Fibroblast of upper back skin (primary cell): ENCODE measurements around the gene GBX1.

Experiments
- DNase-seq: peaks from one replicate; pipeline ENCODE4 v3.0.0-alpha.2; 2013

Gene GBX1

DNA sequence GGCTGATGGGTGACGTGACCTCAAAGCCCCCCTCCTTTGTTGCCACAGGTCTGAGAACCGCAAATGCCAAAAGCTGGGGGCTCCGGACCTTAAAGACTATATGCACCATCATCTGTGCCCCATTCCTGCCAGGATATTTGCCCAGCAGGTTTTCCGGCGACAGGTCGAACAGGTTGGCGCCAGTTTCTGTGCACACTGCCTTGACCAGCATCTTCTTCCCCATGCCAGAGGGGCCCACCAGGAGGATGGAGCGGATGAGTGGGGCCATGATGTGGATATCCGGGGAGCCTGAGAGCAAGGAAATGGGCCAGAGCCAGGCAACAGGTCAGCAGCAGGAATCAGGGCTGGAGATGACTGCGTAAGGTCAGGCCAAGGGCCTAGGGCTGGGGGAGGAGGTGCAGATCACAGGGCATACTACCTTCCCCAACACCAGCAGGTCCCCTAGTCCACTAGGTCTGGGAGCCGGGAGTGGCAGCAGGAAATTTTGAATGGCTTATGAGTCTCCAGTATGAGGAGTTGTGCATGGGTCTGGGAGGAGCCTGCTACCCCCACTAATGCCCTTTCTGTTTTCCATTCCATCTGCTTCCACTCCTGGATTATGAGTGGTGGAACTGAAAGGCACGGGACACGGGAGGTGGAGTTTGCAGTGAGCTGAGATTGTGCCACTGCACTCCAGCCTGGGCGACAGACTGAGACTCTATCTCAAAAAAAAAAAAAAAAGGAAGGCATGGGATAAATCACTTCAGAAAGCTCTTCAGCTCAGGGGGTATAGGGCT, 25.9 kb upstream of the GBX1 start:
- no peak for DNase-seq

DNA sequence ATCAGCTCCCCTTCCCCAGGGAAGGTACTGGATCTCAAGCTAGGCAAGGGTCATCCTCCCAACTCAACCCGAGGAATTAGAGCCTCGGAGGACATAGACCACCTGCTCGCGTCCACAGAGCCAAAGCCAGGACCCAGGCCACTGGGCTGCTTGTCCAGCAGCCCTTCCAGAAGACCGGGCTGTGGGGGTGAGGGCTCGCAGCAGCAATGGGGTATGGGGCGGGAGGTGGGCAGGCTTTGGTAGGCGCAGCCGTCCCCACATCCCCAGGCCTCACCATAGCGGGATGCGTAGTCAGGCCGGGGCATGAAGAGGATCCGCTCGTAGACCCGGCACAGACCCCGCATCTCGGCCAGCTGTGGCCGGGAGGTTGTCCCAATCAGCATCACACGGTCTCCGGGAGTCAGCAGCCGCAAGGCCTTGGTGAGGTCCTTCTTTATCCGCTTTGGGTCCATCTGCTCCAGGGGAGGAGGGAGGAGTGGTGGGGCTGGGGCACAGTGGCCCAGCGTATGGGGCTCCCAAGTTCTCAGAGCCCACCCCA, 24.6 kb upstream of the GBX1 start:
- DNase-seq = no peak

DNA sequence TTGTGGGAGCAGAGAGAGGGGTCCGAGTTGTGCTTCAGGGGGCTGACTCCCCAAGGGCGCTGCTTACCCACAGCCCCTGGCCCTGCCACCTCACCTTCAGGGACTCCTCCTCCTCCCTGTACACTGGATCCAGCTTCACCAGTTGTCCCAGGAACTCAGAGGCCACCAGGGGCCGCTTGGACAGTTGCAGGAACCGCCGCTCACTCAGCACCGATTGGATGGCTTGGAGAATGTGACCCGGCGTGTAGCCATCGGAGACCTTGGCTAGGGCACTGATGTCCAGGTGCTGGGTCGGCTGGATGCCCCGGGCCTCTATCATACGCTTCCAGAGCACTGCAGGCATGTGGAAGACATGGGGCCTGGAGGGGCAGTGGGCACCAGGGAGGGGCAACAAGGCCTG, 24.1 kb upstream of the GBX1 start:
- DNase-seq = no peak

GRCh38 chr7:151189038-151189437, 21.5 kb upstream of the GBX1 start:
- DNase-seq = no peak

- no peak for DNase-seq
Measured at GRCh38 chr7:151188252-151188542, 20.7 kb upstream of the GBX1 start.

- DNase-seq = no peak
Measured at GRCh38 chr7:151187409-151188251, 20.1 kb upstream of the GBX1 start.

DNA sequence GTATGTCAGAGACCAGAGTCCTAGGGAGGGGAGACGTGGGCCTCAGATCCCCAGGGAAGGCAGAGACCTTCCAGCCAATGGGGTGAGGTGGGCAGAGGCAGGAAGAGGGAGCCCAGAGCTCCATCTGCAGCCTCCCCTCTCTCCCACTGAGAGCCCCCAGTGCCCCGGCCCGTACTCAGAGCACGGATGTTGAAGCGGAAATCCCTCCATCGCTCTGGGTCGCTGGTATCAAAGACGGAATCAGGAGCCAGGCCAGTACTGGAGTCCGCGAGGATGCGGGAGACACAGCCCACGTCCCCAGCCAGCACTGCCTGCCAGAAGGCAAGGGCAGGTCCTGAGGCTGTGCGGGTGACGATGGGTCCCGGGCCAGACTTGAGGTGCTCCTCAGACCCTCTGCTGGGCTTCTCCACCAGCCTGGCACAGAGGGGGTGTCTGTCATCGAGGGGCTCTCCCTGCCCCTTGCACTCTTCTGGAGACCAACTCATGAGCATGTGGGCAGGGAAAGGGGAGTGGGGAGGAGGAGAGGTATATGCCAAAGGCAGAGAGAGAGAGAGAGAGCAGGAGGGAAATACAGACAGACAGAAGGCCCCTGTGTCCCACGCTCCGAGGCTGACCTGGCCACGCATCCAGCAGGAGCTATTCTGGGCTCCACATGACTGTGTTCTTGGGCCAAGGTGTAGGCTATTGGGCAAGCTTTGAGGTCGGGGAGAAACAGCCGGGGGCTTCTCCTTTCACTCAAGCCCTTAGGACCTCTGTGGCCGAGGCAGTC, 19.3 kb upstream of the GBX1 start, which contains the start of gene ASB10:
TSS of gene ASB10 (minus strand) at position 611 of the 769 bp plus-strand sequence. CDS start at position 491, 120 bp downstream.
- no peak for DNase-seq

DNA sequence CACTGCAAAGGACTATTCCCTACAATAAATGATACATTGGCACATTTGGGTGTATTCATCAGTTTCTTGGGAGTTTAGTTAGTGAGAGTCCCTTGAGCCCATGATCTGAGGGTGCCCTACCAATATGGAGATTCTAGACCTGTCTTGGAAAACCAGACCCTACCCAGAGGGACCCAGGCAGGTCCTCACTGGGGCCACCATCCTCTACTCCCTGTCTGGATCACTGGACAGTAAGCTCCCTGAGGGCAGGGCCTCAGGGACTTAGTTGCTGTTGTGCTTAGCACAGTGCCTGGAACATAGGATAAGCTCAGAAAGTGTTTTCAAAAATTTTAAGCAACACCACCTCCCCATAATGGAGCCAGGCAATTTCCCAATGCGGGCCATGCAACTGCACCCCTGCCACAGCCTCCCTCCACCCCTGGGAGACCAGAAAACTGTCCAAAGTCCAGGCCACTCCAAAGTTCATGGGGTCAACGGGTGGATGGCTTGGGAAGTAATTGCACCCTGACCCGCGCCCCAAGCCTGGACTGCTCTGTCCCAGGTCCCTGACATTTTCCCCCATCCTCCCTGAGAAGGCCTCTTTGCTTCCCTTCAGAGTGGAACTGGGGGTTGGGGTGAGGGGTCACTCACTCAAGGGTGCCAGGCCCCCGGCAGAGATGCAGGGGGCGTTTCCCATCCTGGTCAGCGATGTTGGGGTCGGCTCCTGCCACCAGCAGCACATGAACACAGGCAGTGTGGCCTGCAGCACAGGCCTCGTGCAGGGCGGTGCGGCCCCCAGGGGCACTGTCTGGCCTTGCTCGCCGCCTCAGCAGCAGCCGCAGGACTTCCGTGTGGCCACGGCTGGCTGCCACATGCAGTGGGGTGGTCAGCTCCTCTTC, 18.5 kb upstream of the GBX1 start:
- no peak for DNase-seq

DNA sequence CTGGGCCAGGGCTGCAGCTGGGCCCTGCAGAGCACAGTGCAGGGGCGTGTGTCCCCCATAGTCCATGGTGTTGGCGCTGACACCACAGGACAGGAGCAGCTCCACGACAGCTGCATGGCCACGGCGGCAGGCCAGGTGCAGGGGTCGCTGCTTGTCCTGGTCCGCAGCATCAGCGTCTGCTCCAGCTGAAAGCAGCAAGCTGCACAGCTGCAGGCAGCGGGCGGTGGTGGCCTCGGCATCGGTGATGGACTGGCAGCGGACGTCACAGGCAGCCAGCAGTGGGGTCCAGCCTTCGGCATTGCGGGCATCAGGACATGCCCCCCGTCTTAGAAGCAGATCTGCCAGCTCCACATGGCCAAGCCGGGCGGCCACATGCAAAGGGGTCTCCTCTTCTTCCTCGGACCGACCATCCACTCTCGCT, 13.5 kb upstream of the GBX1 start:
- no peak for DNase-seq

- no peak for DNase-seq
Measured at GRCh38 chr7:151179946-151180345, 12.5 kb upstream of the GBX1 start.

- no peak for DNase-seq
Measured at GRCh38 chr7:151179287-151179860, 11.9 kb upstream of the GBX1 start.

DNA sequence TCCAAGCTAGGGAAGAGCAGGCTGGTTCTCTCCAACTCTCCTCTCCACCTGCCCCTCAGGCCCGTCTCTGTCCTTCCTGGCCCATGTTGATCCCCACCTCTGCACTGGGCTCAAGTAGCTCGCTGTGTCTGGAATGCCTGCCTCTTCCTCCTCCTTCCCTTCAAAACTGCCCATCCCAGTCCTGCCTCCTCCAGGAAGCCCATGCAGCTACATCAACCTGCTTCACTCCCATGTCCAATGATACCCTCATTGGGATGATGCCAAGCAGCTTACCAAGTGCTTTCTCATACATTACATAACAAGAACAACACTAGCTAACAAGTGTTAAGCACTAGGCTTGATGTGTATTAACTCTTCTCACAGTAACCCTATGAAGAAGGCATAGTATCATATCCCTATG, 11.3 kb upstream of the GBX1 start:
- DNase-seq = no peak

DNA sequence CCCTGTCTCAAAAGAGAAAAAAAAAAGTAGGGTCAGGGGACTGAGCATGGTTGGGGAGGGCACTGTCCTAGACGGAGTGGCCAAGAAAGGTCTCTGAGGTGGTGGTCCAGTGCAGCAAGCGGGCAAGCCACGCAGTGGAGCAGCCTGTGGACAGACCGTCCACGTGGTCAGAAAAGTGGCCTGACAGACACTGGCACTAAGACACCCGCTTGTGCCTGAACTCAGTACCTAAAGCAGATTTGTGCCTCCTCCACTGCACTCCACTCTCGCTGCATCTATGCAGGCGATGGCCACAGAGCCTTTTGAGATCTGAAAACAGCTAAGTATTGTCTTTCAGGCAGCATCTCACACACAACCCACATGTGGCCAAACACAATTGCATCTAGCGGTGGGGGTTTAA, 10.7 kb upstream of the GBX1 start:
- DNase-seq = no peak

- no peak for DNase-seq
Measured at GRCh38 chr7:151177310-151177709, 9.8 kb upstream of the GBX1 start.

DNA sequence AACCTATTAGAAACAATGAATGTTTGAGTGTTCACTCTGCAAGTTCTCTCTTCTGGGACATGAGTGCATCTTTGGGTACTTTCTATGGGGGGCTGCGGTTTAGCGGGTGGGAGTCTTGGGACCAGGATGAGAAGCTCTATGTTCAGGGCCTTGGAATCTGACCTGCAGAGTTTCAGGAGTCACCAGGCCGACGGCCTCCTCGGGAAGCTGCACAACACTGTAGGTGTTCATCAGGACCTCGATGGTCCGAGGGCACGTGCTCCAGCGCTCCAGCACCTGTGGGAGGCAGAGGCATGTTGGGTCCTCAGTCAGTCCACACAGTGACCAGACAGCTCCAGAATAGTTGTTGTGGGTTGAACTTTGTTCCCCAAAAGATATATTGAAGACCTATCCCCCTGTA, 8.9 kb upstream of the GBX1 start:
- no peak for DNase-seq

GRCh38 chr7:151175793-151176311, 8.4 kb upstream of the GBX1 start:
- no peak for DNase-seq

DNA sequence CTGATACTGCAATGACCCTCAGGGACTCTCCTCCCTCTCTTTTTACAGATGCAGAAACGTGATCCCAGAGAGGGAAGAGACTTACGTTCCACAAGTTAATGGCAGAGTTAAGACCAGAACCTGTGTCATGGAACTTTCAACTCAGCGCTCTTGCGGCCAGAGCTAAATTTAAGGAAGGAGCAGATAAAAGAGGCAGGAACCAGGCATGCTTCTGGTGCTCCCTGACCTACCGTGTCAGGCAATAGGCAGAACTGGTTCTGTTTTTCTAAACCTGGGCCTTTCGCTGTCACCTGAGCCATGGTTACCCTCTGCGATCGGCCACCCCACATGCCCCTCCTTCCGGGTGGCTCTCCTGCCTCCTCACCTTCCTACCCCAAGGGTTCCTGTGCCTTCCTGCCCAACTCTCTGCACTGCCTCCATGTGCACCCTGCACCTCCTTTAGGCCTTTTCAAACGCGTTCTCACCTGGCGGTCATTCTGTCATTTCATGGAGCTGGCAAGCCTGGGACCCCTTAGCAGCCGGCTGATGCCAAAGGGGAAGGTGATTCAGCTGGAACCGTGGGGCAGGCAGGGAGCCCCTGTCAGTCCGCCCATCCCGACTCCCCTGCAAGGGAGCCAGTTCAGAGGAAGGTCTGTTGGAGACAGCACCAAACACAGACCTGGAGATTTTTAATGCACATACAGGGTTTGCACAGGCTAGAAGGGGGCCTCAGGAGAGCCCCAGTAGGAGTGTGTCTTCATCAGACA, 7.7 kb upstream of the GBX1 start:
- no peak for DNase-seq

- DNase-seq = no peak
Measured at GRCh38 chr7:151174246-151175046, 7.0 kb upstream of the GBX1 start.

GRCh38 chr7:151173386-151174245, 6.1 kb upstream of the GBX1 start:
- no peak for DNase-seq
